Natural killer cell (primary cell): ENCODE data around the gene ZNF813. TPM values are rescaled to one million over a fixed set of nuclear protein-coding genes. Genes with fewer than 3 reads are reported as not detected.

Experiments
- ATAC-seq, 3 donors: fragments of 150-1000 bp in 2 of 3; fragments of 200-7000 bp in 1 of 3; cut with Tn5 transposase; 1 replicate in 1 of 3; 2 replicates in 2 of 3; pipeline ENCODE4 v1.10.0; 2021; ENCODE audit warnings: mild to moderate bottlenecking in 2 of 3, moderate library complexity in 2 of 3
- DNase-seq, 2 donors: peaks; one replicate each; pipeline versions ENCODE4 v3.0.0 to v3.0.0-alpha.2; 2013 to 2021; ENCODE audit warnings: mixed read lengths in 1 of 2
- H3K27ac ChIP-seq: one replicate; pipeline ENCODE4 v1.5.1; 2013; ENCODE audit warnings: mild to moderate bottlenecking, low read length
- H3K27me3 ChIP-seq: one replicate; pipeline ENCODE4 v1.6.1; 2013; ENCODE audit warnings: low read length; ENCODE audit not compliant: control insufficient read depth, insufficient read depth
- H3K36me3 ChIP-seq: one replicate; pipeline ENCODE4 v1.6.1; 2013; ENCODE audit warnings: low read length; ENCODE audit not compliant: control insufficient read depth, insufficient read depth
- H3K4me1 ChIP-seq: one replicate; pipeline ENCODE4 v1.6.1; 2013; ENCODE audit warnings: low read length; ENCODE audit not compliant: control insufficient read depth, insufficient read depth
- H3K4me3 ChIP-seq: one replicate; pipeline ENCODE4 v1.5.1; 2013; ENCODE audit warnings: low read length
- H3K9me3 ChIP-seq: one replicate; pipeline ENCODE4 v1.6.1; 2013; ENCODE audit warnings: low read length; ENCODE audit not compliant: control insufficient read depth, insufficient read depth
- H3K27ac Mint-ChIP-seq, 2 donors: one replicate each; pipeline ENCODE4 v1.8.0; 2022; ENCODE audit warnings: mild to moderate bottlenecking in 2 of 2, mixed read lengths in 2 of 2, moderate library complexity in 1 of 2
- H3K27me3 Mint-ChIP-seq, 2 donors: one replicate each; pipeline ENCODE4 v1.8.0; 2022; ENCODE audit warnings: low read depth in 2 of 2, mixed read lengths in 2 of 2
- H3K36me3 Mint-ChIP-seq: one replicate; pipeline ENCODE4 v1.8.0; 2022; ENCODE audit warnings: mixed read lengths
- H3K4me1 Mint-ChIP-seq, 2 donors: one replicate each; pipeline ENCODE4 v1.8.0; 2022; ENCODE audit warnings: mixed read lengths in 2 of 2
- H3K4me3 Mint-ChIP-seq: one replicate; pipeline ENCODE4 v1.8.0; 2022; ENCODE audit warnings: mild to moderate bottlenecking, moderate library complexity, mixed read lengths
- H3K9me3 Mint-ChIP-seq, 2 donors: one replicate each; pipeline ENCODE4 v1.8.0; 2022; ENCODE audit warnings: mixed read lengths in 2 of 2
- WGBS: methylation state at CpG from one replicate; pipeline ENCODE4 v1.1.7; 2013; ENCODE audit warnings: missing lambda C conversion rate; ENCODE audit not compliant: insufficient coverage; 5-methylcytosine and 5-hydroxymethylcytosine counted together
- intact Hi-C: fragments of 100-400 bp; cut with micrococcal nuclease; formaldehyde crosslinking; loops from one replicate; pipeline ENCODE4 v1.14.2; 2022
- total RNA-seq, 4 donors: library from RNA; stranded (reverse); fragments of 120-200 nt in 1 of 4; gene quantifications; one replicate each; pipeline versions ENCODE4 v1.2.3 to v1.2.4, GENCODE V29; 2013 to 2022
- TF ChIP-seq, protein P1 (sequence below): fragments of 200-600 bp; IDR thresholded peaks from one replicate; pipeline ENCODE4 v1.8.0; 2022; ENCODE audit warnings: antibody characterized with exemption

Gene ZNF813
- total RNA-seq, 3 donors from 2014 or later (not counting 1 experiment from before 2014, with no cell fraction given), result 2.5 to 5.0 (median 3.1) TPM

- intact Hi-C loops, result no loop called here
- Mint-ChIP-seq H3K36me3 (no peaks in the 10 kb centered on the region), H3K4me3 (peak overlapping the region; percentile 98), H3K4me1 (peaks cover 18 to 20% of the 10 kb centered on the region in 2 donors), H3K9me3 (no peaks in the 10 kb centered on the region), H3K27ac (peak overlapping the region; percentile 98 to 99), H3K27me3 (no peaks in the 10 kb centered on the region)
- H3K9me3 ChIP-seq, result no peaks in the 10 kb centered on the region
- peak overlapping the region; percentile 59 for H3K4me3 ChIP-seq
- peak overlapping the region; percentile 88 for H3K27ac ChIP-seq
- TF ChIP-seq, protein P1, sequence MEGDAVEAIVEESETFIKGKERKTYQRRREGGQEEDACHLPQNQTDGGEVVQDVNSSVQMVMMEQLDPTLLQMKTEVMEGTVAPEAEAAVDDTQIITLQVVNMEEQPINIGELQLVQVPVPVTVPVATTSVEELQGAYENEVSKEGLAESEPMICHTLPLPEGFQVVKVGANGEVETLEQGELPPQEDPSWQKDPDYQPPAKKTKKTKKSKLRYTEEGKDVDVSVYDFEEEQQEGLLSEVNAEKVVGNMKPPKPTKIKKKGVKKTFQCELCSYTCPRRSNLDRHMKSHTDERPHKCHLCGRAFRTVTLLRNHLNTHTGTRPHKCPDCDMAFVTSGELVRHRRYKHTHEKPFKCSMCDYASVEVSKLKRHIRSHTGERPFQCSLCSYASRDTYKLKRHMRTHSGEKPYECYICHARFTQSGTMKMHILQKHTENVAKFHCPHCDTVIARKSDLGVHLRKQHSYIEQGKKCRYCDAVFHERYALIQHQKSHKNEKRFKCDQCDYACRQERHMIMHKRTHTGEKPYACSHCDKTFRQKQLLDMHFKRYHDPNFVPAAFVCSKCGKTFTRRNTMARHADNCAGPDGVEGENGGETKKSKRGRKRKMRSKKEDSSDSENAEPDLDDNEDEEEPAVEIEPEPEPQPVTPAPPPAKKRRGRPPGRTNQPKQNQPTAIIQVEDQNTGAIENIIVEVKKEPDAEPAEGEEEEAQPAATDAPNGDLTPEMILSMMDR, result no peak
- peak in 1 of 2 donors; percentile 54 for DNase-seq
- ATAC-seq, result no peak
- peaks cover 3% of the 10 kb centered on the region for H3K36me3 ChIP-seq
- H3K27me3 ChIP-seq, result no peaks in the 10 kb centered on the region
- H3K4me1 ChIP-seq, result peaks cover 14% of the 10 kb centered on the region
- 45% methylated on average over 11 of the region's 11 CpGs for WGBS
Observed at GRCh38 chr19:53537121-53537520, 69.6 kb downstream of the ZNF813 start.

DNA sequence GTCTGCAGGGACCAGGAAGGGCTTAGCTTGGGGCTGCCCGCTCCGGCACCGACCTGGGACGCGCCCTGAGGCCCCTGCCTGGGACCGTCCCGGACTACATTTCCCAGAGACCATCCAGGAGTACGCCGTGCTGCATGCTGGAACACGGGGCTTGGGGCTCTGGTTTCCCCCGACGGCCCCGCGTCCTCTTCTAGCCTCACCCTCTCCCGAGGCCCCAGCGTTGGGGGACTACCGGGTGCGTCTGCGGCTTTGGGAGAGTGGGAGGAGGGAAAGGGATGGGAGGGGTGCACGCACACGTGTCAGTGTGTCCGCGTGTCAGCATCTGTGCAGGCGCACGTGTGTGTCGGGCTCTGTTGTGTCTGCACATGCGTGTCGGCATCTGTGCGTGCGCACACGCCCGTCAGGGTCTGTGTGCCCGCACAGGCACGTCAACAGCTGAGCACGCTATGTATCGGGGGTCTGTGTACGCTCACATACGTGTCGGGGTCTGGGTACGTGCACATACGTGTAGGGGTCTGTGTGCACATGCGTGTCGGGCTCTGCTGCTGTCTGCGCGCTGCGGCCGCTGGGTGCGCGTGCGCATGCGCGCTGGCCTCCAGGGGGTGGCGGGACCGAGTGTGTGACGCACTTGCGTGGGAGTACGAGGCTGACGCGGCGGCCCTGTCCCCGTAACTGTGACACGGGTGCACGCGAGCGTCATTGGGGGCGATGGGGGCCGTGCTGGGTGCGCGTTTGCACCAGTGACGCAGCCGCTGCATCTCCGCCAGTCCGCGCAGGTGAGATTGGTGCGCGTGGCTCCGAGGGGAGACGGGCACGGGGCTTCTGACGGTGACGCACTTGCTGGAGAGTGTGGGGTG is 70.2 kb downstream of the ZNF813 start, which contains the start of gene ZNF331:
TSS of gene ZNF331 (plus strand) at position 625 of the 857 bp plus-strand sequence. CDS start 31,232 bp downstream, outside the sequence.
- H3K9me3 Mint-ChIP-seq, result no peaks in the 10 kb centered on the region
- H3K27me3 ChIP-seq, result no peaks in the 10 kb centered on the region
- peak within 1 kb of the TSS; percentile 98 for H3K4me3 Mint-ChIP-seq
- H3K9me3 ChIP-seq, result no peaks in the 10 kb centered on the region
- H3K36me3 ChIP-seq, result peaks cover 3% of the 10 kb centered on the region
- peak within 1 kb of the TSS; percentile 88 for H3K27ac ChIP-seq
- peak within 1 kb of the TSS; percentile 59 for H3K4me3 ChIP-seq
- WGBS, result 50% methylated on average over 81 of the region's 81 CpGs
- H3K36me3 Mint-ChIP-seq, result no peaks in the 10 kb centered on the region
- DNase-seq (peak; percentile 87 to 96), ATAC-seq (peak; percentile 80 to 90 (median 83))
- TF ChIP-seq, protein P1, result no peak
- H3K4me1 ChIP-seq, result peaks cover 14% of the 10 kb centered on the region
- H3K4me1 Mint-ChIP-seq, result peaks cover 18 to 20% of the 10 kb centered on the region in 2 donors
- intact Hi-C loops, result loop anchor here (1.0 kb wide), 1 partner anchor 17 kb away; no protein-coding TSS in a partner anchor
- H3K27me3 Mint-ChIP-seq, result no peaks in the 10 kb centered on the region
- H3K27ac Mint-ChIP-seq, result peak within 1 kb of the TSS; percentile 98 to 99

DNA sequence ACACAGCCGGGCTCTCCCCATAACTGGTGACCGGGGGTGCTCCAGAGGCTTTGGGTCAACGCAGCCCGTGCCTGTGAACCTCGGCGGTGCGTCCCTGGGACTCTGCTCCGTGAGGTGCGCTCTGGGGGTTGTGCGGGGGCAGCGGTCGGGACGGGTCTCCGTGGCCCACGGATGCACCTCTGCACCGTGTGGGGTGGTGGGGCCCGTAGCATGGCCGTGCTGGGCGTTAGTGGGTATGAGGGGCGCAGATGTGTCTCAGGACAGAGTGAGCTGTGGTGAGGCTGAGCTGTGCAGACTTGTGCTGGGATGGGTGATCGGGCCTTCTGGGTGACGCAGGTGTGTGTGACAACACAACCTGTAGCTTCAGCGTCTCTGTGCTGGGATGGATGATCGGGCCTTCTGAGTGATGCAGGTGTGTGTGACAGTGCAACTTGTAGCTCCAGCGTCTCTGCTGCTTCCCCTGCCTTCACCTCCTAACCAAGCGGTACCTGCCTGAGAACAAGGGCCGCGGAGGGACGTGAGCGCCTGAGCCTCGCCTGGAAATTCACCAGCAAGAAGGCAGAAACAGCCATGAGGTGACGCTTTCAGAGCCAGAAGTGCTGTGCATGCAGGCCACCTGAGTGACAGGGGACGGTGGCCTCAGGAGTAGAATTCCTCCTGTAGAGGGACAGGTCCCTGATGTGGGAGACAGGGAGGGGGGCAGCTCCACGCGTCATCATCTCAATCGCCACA is 71.0 kb downstream of the ZNF813 start:
- Mint-ChIP-seq H3K27ac (peak overlapping the region; percentile 98 to 99), H3K4me3 (peak overlapping the region; percentile 98), H3K9me3 (no peaks in the 10 kb centered on the region), H3K36me3 (no peaks in the 10 kb centered on the region), H3K4me1 (peaks cover 18 to 20% of the 10 kb centered on the region in 2 donors), H3K27me3 (no peaks in the 10 kb centered on the region)
- ATAC-seq (peak in 1 of 3 donors; percentile 39), DNase-seq (peak in 1 of 2 donors; percentile 60)
- no peaks in the 10 kb centered on the region for H3K27me3 ChIP-seq
- TF ChIP-seq, protein P1, result no peak
- intact Hi-C loops, result loop anchor here (1.0 kb wide), 1 partner anchor 16 kb away; no protein-coding TSS in a partner anchor
- peak overlapping the region; percentile 88 for H3K27ac ChIP-seq
- peaks cover 14% of the 10 kb centered on the region for H3K4me1 ChIP-seq
- H3K36me3 ChIP-seq, result peaks cover 3% of the 10 kb centered on the region
- H3K9me3 ChIP-seq, result no peaks in the 10 kb centered on the region
- WGBS, result 56% methylated on average over 36 of the region's 36 CpGs
- peak overlapping the region; percentile 59 for H3K4me3 ChIP-seq
